Bronchial epithelial cell (primary cell): ENCODE results near the gene MSANTD1. TPM values are rescaled to one million over a fixed set of nuclear protein-coding genes. Genes with fewer than 3 reads are reported as not detected.

Source experiments
- DNase-seq: peaks from one replicate; pipeline ENCODE4 v3.0.0-alpha.2; 2010; ENCODE audit warnings: low read depth
- FAIRE-seq: peaks from 2 replicates; lab custom pipeline; 2011; peaks lifted over from hg19 to GRCh38; lab: Jason Lieb, UNC
- H3K27me3 ChIP-seq: 2 replicates; pipeline ENCODE4 v1.5.1; 2011; ENCODE audit warnings: low read length; ENCODE audit not compliant: control insufficient read depth, insufficient read depth
- H3K36me3 ChIP-seq: 2 replicates; pipeline ENCODE4 v1.5.1; 2011; ENCODE audit warnings: low read length; ENCODE audit not compliant: control insufficient read depth, insufficient read depth
- H3K4me3 ChIP-seq: 2 replicates; pipeline ENCODE4 v1.5.1; 2011; ENCODE audit warnings: mild to moderate bottlenecking, low read depth, low read length, control low read depth
- total RNA-seq: library from RNA; depleted of rRNA; stranded (reverse); fragments of >200 nt; gene quantifications from 2 replicates; pipeline ENCODE4 v1.2.1, GENCODE V29; 2014
- TF ChIP-seq, protein P1 (sequence below): IDR thresholded peaks from 2 replicates; pipeline ENCODE4 v1.5.1; 2011; ENCODE audit warnings: mild to moderate bottlenecking, moderate library complexity, low read length, control low read depth, inconsistent platforms; ENCODE audit not compliant: insufficient read depth, severe bottlenecking

The MSANTD1 gene
- total RNA-seq, 1 donor from 2014 or later, result 0.26 TPM

- FAIRE-seq (no peak), DNase-seq (no peak)
- H3K36me3 ChIP-seq, result no peaks in the 10 kb centered on the region
- H3K4me3 ChIP-seq, result peak overlapping the region; percentile 75
- TF ChIP-seq, protein P1, sequence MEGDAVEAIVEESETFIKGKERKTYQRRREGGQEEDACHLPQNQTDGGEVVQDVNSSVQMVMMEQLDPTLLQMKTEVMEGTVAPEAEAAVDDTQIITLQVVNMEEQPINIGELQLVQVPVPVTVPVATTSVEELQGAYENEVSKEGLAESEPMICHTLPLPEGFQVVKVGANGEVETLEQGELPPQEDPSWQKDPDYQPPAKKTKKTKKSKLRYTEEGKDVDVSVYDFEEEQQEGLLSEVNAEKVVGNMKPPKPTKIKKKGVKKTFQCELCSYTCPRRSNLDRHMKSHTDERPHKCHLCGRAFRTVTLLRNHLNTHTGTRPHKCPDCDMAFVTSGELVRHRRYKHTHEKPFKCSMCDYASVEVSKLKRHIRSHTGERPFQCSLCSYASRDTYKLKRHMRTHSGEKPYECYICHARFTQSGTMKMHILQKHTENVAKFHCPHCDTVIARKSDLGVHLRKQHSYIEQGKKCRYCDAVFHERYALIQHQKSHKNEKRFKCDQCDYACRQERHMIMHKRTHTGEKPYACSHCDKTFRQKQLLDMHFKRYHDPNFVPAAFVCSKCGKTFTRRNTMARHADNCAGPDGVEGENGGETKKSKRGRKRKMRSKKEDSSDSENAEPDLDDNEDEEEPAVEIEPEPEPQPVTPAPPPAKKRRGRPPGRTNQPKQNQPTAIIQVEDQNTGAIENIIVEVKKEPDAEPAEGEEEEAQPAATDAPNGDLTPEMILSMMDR, result no peak
- H3K27me3 ChIP-seq, result no peaks in the 10 kb centered on the region
Measured at GRCh38 chr4:3293401-3294391, 44.7 kb downstream of the MSANTD1 start.

DNA sequence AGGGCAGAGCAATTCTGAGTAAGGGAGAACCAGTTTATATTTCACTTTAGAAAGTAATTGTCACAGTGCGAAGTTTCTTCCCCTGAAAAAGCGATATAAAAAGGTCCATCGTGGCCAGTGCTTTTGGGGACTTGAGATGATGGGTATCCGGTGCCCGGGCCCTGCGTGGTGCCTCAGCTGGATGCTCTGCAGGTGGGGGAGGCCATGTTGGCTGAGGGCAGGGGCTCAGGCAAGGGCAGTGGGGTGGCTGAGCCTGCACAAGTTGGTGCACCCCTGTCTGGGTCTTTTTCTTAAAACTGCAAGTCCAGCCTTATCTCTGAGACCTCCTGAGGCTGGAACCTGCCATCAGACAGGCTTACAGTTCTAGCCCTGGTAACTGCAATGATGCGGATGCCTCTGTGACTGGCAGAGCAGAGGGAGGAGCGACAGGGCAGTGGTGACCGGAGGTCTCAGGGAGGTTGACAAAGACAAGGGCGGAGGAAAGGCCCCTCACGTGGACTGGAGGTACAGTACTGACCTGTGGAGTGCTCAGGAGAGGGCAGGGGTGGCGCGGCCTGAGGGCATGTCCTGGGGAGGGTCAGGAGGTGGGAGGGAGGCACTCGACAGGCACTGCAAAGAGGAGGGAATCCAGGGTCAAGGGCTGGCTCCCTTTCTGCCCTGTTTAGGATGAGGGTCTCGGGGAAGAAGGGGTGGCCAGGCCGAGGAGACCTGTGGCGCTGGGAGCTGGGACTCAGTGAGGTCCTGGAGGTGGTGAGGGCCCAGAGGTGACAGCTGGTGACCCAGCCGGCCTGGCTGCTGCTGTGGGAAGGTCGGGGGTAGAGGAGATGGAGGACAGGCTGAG is 45.7 kb downstream of the MSANTD1 start:
- TF ChIP-seq, protein P1, result no peak
- H3K27me3 ChIP-seq, result peaks cover 2% of the 10 kb centered on the region
- DNase-seq (no peak), FAIRE-seq (no peak)
- no peaks in the 10 kb centered on the region for H3K36me3 ChIP-seq
- no peak overlapping the region for H3K4me3 ChIP-seq

DNA sequence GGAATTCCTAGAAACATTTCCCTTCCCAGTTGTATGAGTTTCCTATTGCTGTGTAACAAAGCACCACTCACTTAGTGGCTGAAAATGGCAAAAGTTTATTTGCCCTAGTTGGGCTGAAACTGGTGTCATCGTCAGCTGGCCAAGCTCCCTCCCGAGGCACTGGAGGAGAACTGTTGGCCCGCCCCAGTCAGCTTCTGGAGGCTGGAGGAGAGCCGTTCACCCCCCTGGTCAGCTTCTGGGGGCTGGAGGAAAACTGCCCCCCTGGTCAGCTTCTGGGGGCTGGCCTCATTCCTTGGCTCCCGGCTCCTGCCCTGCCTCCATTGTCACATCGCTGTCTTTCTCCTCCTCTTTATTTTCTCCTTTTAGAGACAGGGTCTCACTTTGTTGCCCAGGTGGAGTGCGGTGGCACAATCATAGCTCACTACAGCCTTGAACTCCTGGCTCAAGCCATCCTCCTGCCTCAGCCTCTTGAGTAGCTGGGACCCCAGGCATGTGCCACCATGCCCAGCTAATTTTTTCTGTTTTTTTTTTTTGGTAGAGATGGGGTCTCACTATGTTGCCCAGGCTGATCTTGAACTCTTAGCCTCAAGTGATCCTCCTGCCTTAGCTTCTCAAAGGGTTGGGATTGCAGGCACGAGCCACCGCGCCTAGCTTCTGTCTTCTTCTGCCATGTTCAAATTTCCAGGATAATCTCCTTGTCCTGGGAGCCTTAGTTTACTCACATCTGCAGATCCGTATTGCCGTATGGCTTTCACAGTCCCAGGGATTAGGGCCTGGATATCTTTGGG is 47.1 kb downstream of the MSANTD1 start:
- FAIRE-seq (no peak), DNase-seq (no peak)
- TF ChIP-seq, protein P1, result no peak
- peaks cover 5% of the 10 kb centered on the region for H3K27me3 ChIP-seq
- H3K36me3 ChIP-seq, result no peaks in the 10 kb centered on the region
- H3K4me3 ChIP-seq, result no peak overlapping the region

DNA sequence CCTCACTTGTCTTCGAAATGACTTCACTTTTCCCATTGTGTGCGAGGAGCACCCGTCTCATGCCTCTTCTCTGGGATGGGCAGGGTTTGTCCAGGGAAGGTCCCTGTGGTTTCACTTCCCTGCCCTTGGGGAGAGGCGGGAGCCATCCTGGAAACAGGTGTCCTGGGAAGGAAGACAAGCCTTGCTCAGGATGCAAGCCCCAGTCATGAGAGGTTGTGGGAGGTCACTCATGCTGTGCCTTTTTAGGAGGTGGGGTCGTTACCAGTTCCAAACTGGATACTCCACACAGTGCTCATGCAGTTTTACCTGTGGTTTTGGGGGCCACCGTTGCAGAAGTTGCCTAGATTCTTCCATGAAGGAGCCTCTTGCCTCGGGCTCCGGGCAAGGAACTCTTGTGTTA is 47.7 kb downstream of the MSANTD1 start:
- H3K27me3 ChIP-seq, result peaks cover 5% of the 10 kb centered on the region
- DNase-seq, result no peak
- H3K4me3 ChIP-seq, result no peak overlapping the region
- TF ChIP-seq, protein P1, result no peak
- peak; percentile 18 for FAIRE-seq
- no peaks in the 10 kb centered on the region for H3K36me3 ChIP-seq

- no peaks in the 10 kb centered on the region for H3K36me3 ChIP-seq
- no peak for FAIRE-seq
- no peak for DNase-seq
- H3K27me3 ChIP-seq, result peaks cover 5% of the 10 kb centered on the region
- TF ChIP-seq, protein P1, result no peak
- H3K4me3 ChIP-seq, result no peak overlapping the region
Measured at GRCh38 chr4:3297066-3297859, 48.3 kb downstream of the MSANTD1 start.
